Kidney epithelial cell (primary cell): ENCODE measurements around the gene FLT3. TPM values are rescaled to one million over a fixed set of nuclear protein-coding genes. Genes with fewer than 3 reads are reported as not detected.

Experiments used
- DNase-seq: peaks from one replicate; pipeline ENCODE4 v3.0.0-alpha.2; 2010; ENCODE audit warnings: low read depth
- H3K27me3 ChIP-seq: 2 replicates; pipeline ENCODE4 v1.6.0; 2011; ENCODE audit warnings: low read length; ENCODE audit not compliant: control insufficient read depth, insufficient read depth
- H3K36me3 ChIP-seq: 2 replicates; pipeline ENCODE4 v1.5.1; 2011; ENCODE audit warnings: low read length; ENCODE audit not compliant: control insufficient read depth, insufficient read depth
- H3K4me3 ChIP-seq: 2 replicates; pipeline ENCODE4 v1.5.1; 2011; ENCODE audit warnings: low read depth, mild to moderate bottlenecking, control low read depth, low read length
- CTCF ChIP-seq: IDR thresholded peaks from 2 replicates; pipeline ENCODE4 v1.5.1; 2011; ENCODE audit warnings: mild to moderate bottlenecking, moderate library complexity, low read length, control low read depth, inconsistent platforms; ENCODE audit not compliant: insufficient read depth, poor library complexity, severe bottlenecking
- total RNA-seq: library from RNA; depleted of rRNA; stranded (reverse); fragments of >200 nt; gene quantifications from 2 replicates; pipeline ENCODE4 v1.2.3, GENCODE V29; 2015

Gene FLT3
- total RNA-seq, 1 donor from 2014 or later: 0.88 TPM

- no peaks in the 10 kb centered on the region for H3K36me3 ChIP-seq
- no peak for DNase-seq
- H3K4me3 ChIP-seq: no peak overlapping the region
- no peak for TF ChIP-seq CTCF
- no peaks in the 10 kb centered on the region for H3K27me3 ChIP-seq
Observed at GRCh38 chr13:28045861-28046260, 54.5 kb downstream of the FLT3 start.

- Histone ChIP-seq H3K4me3 (no peak overlapping the region), H3K27me3 (no peaks in the 10 kb centered on the region), H3K36me3 (no peaks in the 10 kb centered on the region)
- TF ChIP-seq CTCF: no peak
- no peak for DNase-seq
Observed at GRCh38 chr13:28044608-28045007, 55.8 kb downstream of the FLT3 start.

- DNase-seq: no peak
- H3K27me3 ChIP-seq: no peaks in the 10 kb centered on the region
Observed at GRCh38 chr13:28043224-28043623, 57.2 kb downstream of the FLT3 start.

GRCh38 chr13:28041501-28041900 is 58.9 kb downstream of the FLT3 start:
- Histone ChIP-seq H3K4me3 (no peak overlapping the region), H3K27me3 (no peaks in the 10 kb centered on the region), H3K36me3 (no peaks in the 10 kb centered on the region)
- DNase-seq: no peak
- no peak for TF ChIP-seq CTCF

More at GRCh38 chr13:28043224-28043623, 57.2 kb downstream of the FLT3 start:
- no peak overlapping the region for H3K4me3 ChIP-seq
- no peak for TF ChIP-seq CTCF
- no peaks in the 10 kb centered on the region for H3K36me3 ChIP-seq

- Histone ChIP-seq H3K4me3 (no peak overlapping the region), H3K27me3 (no peaks in the 10 kb centered on the region), H3K36me3 (no peaks in the 10 kb centered on the region)
- no peak for DNase-seq
- TF ChIP-seq CTCF: no peak
Observed at GRCh38 chr13:28041031-28041461, 59.3 kb downstream of the FLT3 start.

GRCh38 chr13:28037399-28037798 is 63.0 kb downstream of the FLT3 start:
- Histone ChIP-seq H3K27me3 (no peaks in the 10 kb centered on the region), H3K4me3 (no peak overlapping the region), H3K36me3 (no peaks in the 10 kb centered on the region)
- no peak for DNase-seq
- no peak for TF ChIP-seq CTCF
